ENCODE results near the gene TIGD6.

GRCh38 chr5:150044329-150044681, 43.9 kb upstream of the TIGD6 start:
- TF ChIP-seq REST (IDR thresholded peaks at IDR 0.05; ENCODE audit: low read depth) (no peak), YY1 (IDR thresholded peaks at IDR 0.05; ENCODE audit: low read depth) (no peak), ZBTB7A (IDR thresholded peaks at IDR 0.05; ENCODE audit: low read depth) (no peak), CEBPB (IDR thresholded peaks at IDR 0.05) (no peak)
